ENCODE results near the gene LPAR2. TPM values are rescaled to one million over a fixed set of nuclear protein-coding genes. Genes with fewer than 3 reads are reported as not detected.

Gene LPAR2
- total and polyA plus RNA-seq, 2 experiments from 2014 or later = 39.4 to 63.1 TPM

GRCh38 chr19:19606021-19606420 lies 22.0 kb downstream of the LPAR2 start:
- Histone ChIP-seq H2AFZ (no peak overlapping the region), H3K79me2 (replicated peaks; ENCODE audit: insufficient read depth) (no peaks in the 10 kb centered on the region), H3K4me3 (no peak overlapping the region), H3K36me3 (ENCODE audit: insufficient read depth) (no peaks in the 10 kb centered on the region), H3K9me2 (ENCODE audit: insufficient read depth) (0 out of 2 replicates have a peak, but pooled peaks cover 3% of the 10 kb centered on the region), H4K20me1 (replicated peaks; ENCODE audit: insufficient read depth) (no peaks in the 10 kb centered on the region), H3K4me2 (no peak overlapping the region), H3K27me3 (ENCODE audit: insufficient read depth) (no peaks in the 10 kb centered on the region), H3K4me1 (ENCODE audit: insufficient read depth) (peaks cover 16% of the 10 kb centered on the region; the same call in 1 of the 2 replicates), H3F3A (replicated peaks; ENCODE audit: low read depth) (no peaks in the 10 kb centered on the region), H3K27ac (ENCODE audit: low read depth) (no peak overlapping the region; the same call in none of the 2 replicates)
- TF ChIP-seq ZNF114 (CRISPR knock-in tag; IDR thresholded peaks at IDR 0.05) (no peak), JUNB (IDR thresholded peaks at IDR 0.05; ENCODE audit: unreplicated experiment) (no peak), REST (IDR thresholded peaks at IDR 0.05; ENCODE audit: unreplicated experiment) (no peak), EZH2phosphoT487 (IDR thresholded peaks at IDR 0.05; ENCODE audit: unreplicated experiment) (no peak), CREB1 (CRISPR knock-in tag; IDR thresholded peaks at IDR 0.05; ENCODE audit: low read depth) (no peak), ZNF462 (CRISPR knock-in tag; IDR thresholded peaks at IDR 0.05) (no peak), ZNF331 (CRISPR knock-in tag; IDR thresholded peaks at IDR 0.05; ENCODE audit: low read depth) (no peak), CTCF (conservative IDR thresholded peaks at IDR 0.05; ENCODE audit: low read depth in 2 of 2) (no peak), POLR2AphosphoS5 (IDR thresholded peaks at IDR 0.05; ENCODE audit: low read depth) (no peak), STAT1 (IDR thresholded peaks at IDR 0.05; ENCODE audit: unreplicated experiment) (no peak), EZH2 (IDR thresholded peaks at IDR 0.05; ENCODE audit: low read depth, unreplicated experiment) (no peak), NANOG (IDR thresholded peaks at IDR 0.05; ENCODE audit: borderline replicate concordance) (no peak), ETS1 (IDR thresholded peaks at IDR 0.05) (no peak)
- H3K4me1 Mint-ChIP-seq = peaks cover 23% of the 10 kb centered on the region
- peaks cover 8% of the 10 kb centered on the region for H3K27me3 Mint-ChIP-seq (ENCODE audit: insufficient read depth, low read depth, poor library complexity)
- no peak overlapping the region for H3K4me3 Mint-ChIP-seq
- no peaks in the 10 kb centered on the region for H3K9me3 Mint-ChIP-seq
- no peaks in the 10 kb centered on the region for H3K36me3 Mint-ChIP-seq (ENCODE audit: low read depth)
- ATAC-seq (no peak), DNase-seq (ENCODE audit: low spot score) (no peak)
- H3K27ac Mint-ChIP-seq = no peak overlapping the region; the same call in 1 of the 2 replicates

Measured in GM23338 (cell line).